ENCODE data around the gene AREL1.

GRCh38 chr14:74635847-74636246 is 77.0 kb downstream of the AREL1 start:
- no peak for TF ChIP-seq KLF16 (tag by site-specific recombination; IDR thresholded peaks at IDR 0.05)
- no peak for TF ChIP-seq ZNF600 (tag by site-specific recombination; IDR thresholded peaks at IDR 0.05)
- no peak for TF ChIP-seq MYNN (tag by site-specific recombination; IDR thresholded peaks at IDR 0.05; ENCODE audit: borderline replicate concordance)
- TF ChIP-seq CTCF (tag by site-specific recombination; IDR thresholded peaks at IDR 0.05), result no peak
- TF ChIP-seq ZNF2 (tag by site-specific recombination; IDR thresholded peaks at IDR 0.05), result no peak
- TF ChIP-seq ZNF404 (tag by site-specific recombination; IDR thresholded peaks at IDR 0.05), result no peak
- no peak for TF ChIP-seq EGR2 (tag by site-specific recombination; IDR thresholded peaks at IDR 0.05; ENCODE audit: low read depth)
- TF ChIP-seq ZNF560 (tag by site-specific recombination; IDR thresholded peaks at IDR 0.05; ENCODE audit: borderline replicate concordance), result no peak
- TF ChIP-seq ZNF37A (tag by site-specific recombination; IDR thresholded peaks at IDR 0.05), result no peak
- no peak for TF ChIP-seq ZNF157 (tag by site-specific recombination; IDR thresholded peaks at IDR 0.05)
- no peak for TF ChIP-seq PATZ1 (tag by site-specific recombination; IDR thresholded peaks at IDR 0.05)
- no peak for TF ChIP-seq ZNF785 (tag by site-specific recombination; IDR thresholded peaks at IDR 0.05)
- no peak for TF ChIP-seq HOXA7 (CRISPR knock-in tag; IDR thresholded peaks at IDR 0.05; ENCODE audit: borderline replicate concordance)
